Activated naive CD4-positive, alpha-beta T cell treated with Interleukin-2 at 50 U/mL for 16 hours (primary cell): ENCODE measurements around the gene AFG1L.
"Not testable (repeated sequence)": the region's sequence is repeated elsewhere in the genome, so short reads cannot be mapped to it uniquely, and the experiment has no call there.

Experiments
- DNase-seq: peaks from one replicate; pipeline ENCODE4 v3.0.0-alpha.2; 2020

The AFG1L gene

GRCh38 chr6:108528878-108529277 lies 234.0 kb downstream of the AFG1L start:
- no peak for DNase-seq

- no peak for DNase-seq
Observed at GRCh38 chr6:108531332-108531731, 236.5 kb downstream of the AFG1L start.

- no peak for DNase-seq
Observed at GRCh38 chr6:108535114-108535742, 240.4 kb downstream of the AFG1L start.

GRCh38 chr6:108535920-108536535 lies 241.2 kb downstream of the AFG1L start:
- not testable (repeated sequence) for DNase-seq

- DNase-seq: peak; percentile 69
Observed at GRCh38 chr6:108541843-108542759, 247.2 kb downstream of the AFG1L start.

GRCh38 chr6:108543175-108543940 lies 248.5 kb downstream of the AFG1L start:
- DNase-seq: no peak

GRCh38 chr6:108544606-108545005 lies 249.8 kb downstream of the AFG1L start:
- DNase-seq: no peak

GRCh38 chr6:108546079-108547049 lies 251.5 kb downstream of the AFG1L start:
- DNase-seq: no peak

- no peak for DNase-seq
Observed at GRCh38 chr6:108549241-108549640, 254.4 kb downstream of the AFG1L start.

GRCh38 chr6:108549741-108550140 lies 254.9 kb downstream of the AFG1L start:
- DNase-seq: no peak

- DNase-seq: no peak
Observed at GRCh38 chr6:108550256-108550655, 255.4 kb downstream of the AFG1L start.

- no peak for DNase-seq
Observed at GRCh38 chr6:108555399-108556052, 260.7 kb downstream of the AFG1L start.

- DNase-seq: no peak
Observed at GRCh38 chr6:108556250-108556649, 261.4 kb downstream of the AFG1L start.

GRCh38 chr6:108556866-108557493 lies 262.1 kb downstream of the AFG1L start:
- DNase-seq: no peak

GRCh38 chr6:108557494-108558371 lies 262.9 kb downstream of the AFG1L start:
- peak; percentile 81 for DNase-seq

GRCh38 chr6:108558372-108559096 lies 263.7 kb downstream of the AFG1L start:
- peak; percentile 97 for DNase-seq

- DNase-seq: peak; percentile 88
Observed at GRCh38 chr6:108559097-108559883, 264.4 kb downstream of the AFG1L start.

- DNase-seq: no peak
Observed at GRCh38 chr6:108559884-108560462, 265.1 kb downstream of the AFG1L start.
